Body of pancreas (tissue), 4 donors: ENCODE measurements around the gene ERLIN1.

ENCODE experiments used
- POLR2A ChIP-seq, 3 donors: fragments of 450-650 bp; IDR thresholded peaks; one replicate each; pipeline ENCODE4 v1.6.1; 2016; ENCODE audit warnings: antibody characterized with exemption in 3 of 3, mild to moderate bottlenecking in 2 of 3
- TF ChIP-seq, protein P1 (sequence below), 7 experiments: fragments of 450-650 bp in 4 of 7; fragments of 200-600 bp in 3 of 7; sonication (generic) in 3 of 7; IDR thresholded peaks; one replicate each; pipeline ENCODE4 v1.5.1; 2016 to 2019; ENCODE audit warnings: antibody characterized with exemption in 7 of 7

DNA sequence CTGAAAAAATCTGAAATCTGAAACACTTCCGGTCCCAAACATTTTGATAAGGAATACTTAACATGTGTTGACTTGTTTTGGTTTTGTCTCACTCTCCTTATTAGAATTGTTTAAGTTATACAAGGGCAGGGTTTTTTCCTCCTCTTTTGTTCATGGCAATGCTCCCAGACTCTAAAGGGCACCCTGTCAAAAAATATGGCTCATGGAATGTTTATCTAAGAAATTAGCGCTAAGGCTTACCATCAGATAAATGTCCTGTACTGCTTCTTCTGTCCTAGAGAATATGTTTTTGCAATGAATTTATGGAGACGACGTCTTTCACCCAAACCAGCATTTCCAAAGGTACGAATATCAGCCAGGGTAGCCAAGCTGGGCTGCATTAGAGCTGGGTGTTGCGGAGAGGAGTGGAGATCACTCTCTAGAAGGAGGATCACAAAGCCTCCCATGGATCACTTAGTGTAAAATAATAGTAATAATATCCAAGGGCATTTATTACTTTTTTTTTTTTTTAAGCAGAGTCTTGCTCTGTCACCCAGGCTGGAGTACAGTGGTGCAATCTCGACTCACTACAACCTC lies 46.8 kb downstream of the ERLIN1 start:
- TF ChIP-seq, protein P1, sequence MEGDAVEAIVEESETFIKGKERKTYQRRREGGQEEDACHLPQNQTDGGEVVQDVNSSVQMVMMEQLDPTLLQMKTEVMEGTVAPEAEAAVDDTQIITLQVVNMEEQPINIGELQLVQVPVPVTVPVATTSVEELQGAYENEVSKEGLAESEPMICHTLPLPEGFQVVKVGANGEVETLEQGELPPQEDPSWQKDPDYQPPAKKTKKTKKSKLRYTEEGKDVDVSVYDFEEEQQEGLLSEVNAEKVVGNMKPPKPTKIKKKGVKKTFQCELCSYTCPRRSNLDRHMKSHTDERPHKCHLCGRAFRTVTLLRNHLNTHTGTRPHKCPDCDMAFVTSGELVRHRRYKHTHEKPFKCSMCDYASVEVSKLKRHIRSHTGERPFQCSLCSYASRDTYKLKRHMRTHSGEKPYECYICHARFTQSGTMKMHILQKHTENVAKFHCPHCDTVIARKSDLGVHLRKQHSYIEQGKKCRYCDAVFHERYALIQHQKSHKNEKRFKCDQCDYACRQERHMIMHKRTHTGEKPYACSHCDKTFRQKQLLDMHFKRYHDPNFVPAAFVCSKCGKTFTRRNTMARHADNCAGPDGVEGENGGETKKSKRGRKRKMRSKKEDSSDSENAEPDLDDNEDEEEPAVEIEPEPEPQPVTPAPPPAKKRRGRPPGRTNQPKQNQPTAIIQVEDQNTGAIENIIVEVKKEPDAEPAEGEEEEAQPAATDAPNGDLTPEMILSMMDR (IDR thresholded peaks at IDR 0.05), result no peak
- no peak for TF ChIP-seq POLR2A (IDR thresholded peaks at IDR 0.05)
